Spinal cord (tissue), 10 donors: ENCODE measurements around the gene GLYR1. TPM values are rescaled to one million over a fixed set of nuclear protein-coding genes. Genes with fewer than 3 reads are reported as not detected.

ENCODE experiments used
- DNase-seq, 6 donors: peaks; one replicate each; pipeline versions ENCODE4 v3.0.0 to v3.0.0-alpha.2; 2013 to 2015; ENCODE audit warnings: low spot score in 6 of 6, low read depth in 4 of 6
- H3K27ac ChIP-seq: one replicate; pipeline ENCODE4 v1.5.1; 2013; ENCODE audit warnings: low read depth, low read length, control low read depth
- H3K27me3 ChIP-seq: one replicate; pipeline ENCODE4 v1.6.1; 2013; ENCODE audit warnings: low read length; ENCODE audit not compliant: control insufficient read depth, insufficient read depth
- H3K36me3 ChIP-seq: one replicate; pipeline ENCODE4 v1.6.1; 2013; ENCODE audit warnings: low read length; ENCODE audit not compliant: control insufficient read depth, insufficient read depth
- H3K4me1 ChIP-seq: one replicate; pipeline ENCODE4 v1.6.1; 2013; ENCODE audit warnings: low read length; ENCODE audit not compliant: control insufficient read depth, insufficient read depth
- H3K4me3 ChIP-seq: one replicate; pipeline ENCODE4 v1.5.1; 2013; ENCODE audit warnings: low read depth, low read length, control low read depth
- H3K9me3 ChIP-seq: one replicate; pipeline ENCODE4 v1.6.1; 2013; ENCODE audit warnings: low read length; ENCODE audit not compliant: control insufficient read depth, insufficient read depth
- WGBS: methylation state at CpG from one replicate; pipeline ENCODE4 v1.1.5; 2013; ENCODE audit warnings: missing lambda C conversion rate; ENCODE audit not compliant: insufficient coverage; 5-methylcytosine and 5-hydroxymethylcytosine counted together
- polyA plus RNA-seq, 2 donors: library from polyadenylated mRNA; unstranded; fragments of 120-200 nt; gene quantifications; one replicate each; pipeline ENCODE4 v1.2.1, GENCODE V29; 2013; ENCODE audit not compliant: insufficient read length in 2 of 2
- total RNA-seq, 2 donors: library from RNA; depleted of rRNA in 1 of 2; stranded (reverse); fragments of 120-200 nt in 1 of 2; fragments of >200 nt in 1 of 2; gene quantifications; one replicate each; pipeline versions ENCODE4 v1.2.3 to v1.2.4, GENCODE V29; 2013 to 2014
- donor health status: healthy.

Gene GLYR1
- total and polyA plus RNA-seq, 4 donors: 52.5 to 134 (median 80.3) TPM

GRCh38 chr16:4891097-4891885 lies 44.2 kb upstream of the GLYR1 start:
- Histone ChIP-seq H3K27me3 (no peaks in the 10 kb centered on the region), H3K4me1 (peaks cover 18% of the 10 kb centered on the region), H3K27ac (no peak overlapping the region), H3K4me3 (no peak overlapping the region), H3K36me3 (peaks cover 58% of the 10 kb centered on the region), H3K9me3 (no peaks in the 10 kb centered on the region)
- 85% methylated on average over 13 of the region's 16 CpGs for WGBS
- DNase-seq: no peak

DNA sequence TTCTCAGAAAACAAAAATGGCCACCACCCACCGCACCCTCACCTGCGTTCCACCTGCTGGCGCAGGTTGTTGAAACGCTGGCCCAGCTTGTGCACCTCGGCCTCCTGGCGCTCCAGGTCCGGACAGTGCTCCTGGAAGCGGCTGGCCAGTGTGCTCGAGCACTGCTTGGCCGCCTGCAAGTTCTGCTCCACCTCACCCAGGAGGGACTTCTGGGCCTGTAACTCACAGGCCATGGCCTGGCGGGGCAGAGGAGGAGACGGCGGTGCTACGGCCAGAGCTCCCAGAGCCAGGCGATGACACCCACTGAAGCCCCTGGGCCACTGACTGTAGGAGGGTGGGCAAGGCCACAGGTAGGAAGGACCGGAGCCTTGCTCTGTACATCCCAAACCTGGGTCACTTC lies 43.6 kb upstream of the GLYR1 start:
- no peak for DNase-seq
- Histone ChIP-seq H3K4me3 (no peak overlapping the region), H3K9me3 (no peaks in the 10 kb centered on the region), H3K36me3 (peaks cover 59% of the 10 kb centered on the region), H3K4me1 (peaks cover 18% of the 10 kb centered on the region), H3K27me3 (no peaks in the 10 kb centered on the region), H3K27ac (no peak overlapping the region)
- WGBS: 91% methylated on average over 16 of the region's 16 CpGs

DNA sequence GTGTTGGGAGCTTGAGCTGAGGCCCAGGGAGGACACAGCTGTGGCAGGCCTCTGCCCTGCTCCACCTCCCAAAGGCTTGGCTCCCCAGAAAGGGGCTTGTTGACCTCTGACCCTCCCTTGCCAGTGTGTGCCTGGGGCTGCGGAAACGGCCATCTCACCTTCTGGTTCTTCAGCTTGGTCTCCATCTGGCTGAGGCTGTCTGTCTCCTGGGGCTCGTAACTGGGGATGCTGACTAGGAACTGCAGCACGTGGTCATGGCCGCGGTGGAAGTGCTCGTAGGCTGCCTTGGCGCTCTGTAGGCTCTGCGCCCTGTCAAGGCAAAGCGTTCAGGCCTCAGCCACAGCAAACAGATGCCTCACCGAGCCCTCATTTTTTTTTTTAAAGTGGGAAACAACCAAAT lies 42.9 kb upstream of the GLYR1 start:
- H3K4me1 ChIP-seq: peaks cover 18% of the 10 kb centered on the region
- WGBS: 84% methylated on average over 6 of the region's 11 CpGs
- H3K36me3 ChIP-seq: peaks cover 59% of the 10 kb centered on the region
- no peak overlapping the region for H3K4me3 ChIP-seq
- H3K27me3 ChIP-seq: no peaks in the 10 kb centered on the region
- peak in 1 of 6 donors; percentile 19 for DNase-seq
- no peak overlapping the region for H3K27ac ChIP-seq
- H3K9me3 ChIP-seq: no peaks in the 10 kb centered on the region

- Histone ChIP-seq H3K4me1 (peaks cover 18% of the 10 kb centered on the region), H3K9me3 (no peaks in the 10 kb centered on the region), H3K27me3 (no peaks in the 10 kb centered on the region), H3K27ac (no peak overlapping the region), H3K4me3 (no peak overlapping the region), H3K36me3 (peaks cover 74% of the 10 kb centered on the region)
- WGBS: 72% methylated on average over 6 of the region's 9 CpGs
- no peak for DNase-seq
These were observed 41.5 kb upstream of the GLYR1 start for GRCh38 chr16:4888428-4889135.

- Histone ChIP-seq H3K9me3 (no peaks in the 10 kb centered on the region), H3K27ac (no peak overlapping the region), H3K36me3 (peaks cover 79% of the 10 kb centered on the region), H3K4me1 (no peaks in the 10 kb centered on the region), H3K4me3 (no peak overlapping the region), H3K27me3 (no peaks in the 10 kb centered on the region)
- WGBS: 82% methylated on average over 3 of the region's 5 CpGs
- no peak for DNase-seq
These were observed 39.1 kb upstream of the GLYR1 start for GRCh38 chr16:4886151-4886550.

DNA sequence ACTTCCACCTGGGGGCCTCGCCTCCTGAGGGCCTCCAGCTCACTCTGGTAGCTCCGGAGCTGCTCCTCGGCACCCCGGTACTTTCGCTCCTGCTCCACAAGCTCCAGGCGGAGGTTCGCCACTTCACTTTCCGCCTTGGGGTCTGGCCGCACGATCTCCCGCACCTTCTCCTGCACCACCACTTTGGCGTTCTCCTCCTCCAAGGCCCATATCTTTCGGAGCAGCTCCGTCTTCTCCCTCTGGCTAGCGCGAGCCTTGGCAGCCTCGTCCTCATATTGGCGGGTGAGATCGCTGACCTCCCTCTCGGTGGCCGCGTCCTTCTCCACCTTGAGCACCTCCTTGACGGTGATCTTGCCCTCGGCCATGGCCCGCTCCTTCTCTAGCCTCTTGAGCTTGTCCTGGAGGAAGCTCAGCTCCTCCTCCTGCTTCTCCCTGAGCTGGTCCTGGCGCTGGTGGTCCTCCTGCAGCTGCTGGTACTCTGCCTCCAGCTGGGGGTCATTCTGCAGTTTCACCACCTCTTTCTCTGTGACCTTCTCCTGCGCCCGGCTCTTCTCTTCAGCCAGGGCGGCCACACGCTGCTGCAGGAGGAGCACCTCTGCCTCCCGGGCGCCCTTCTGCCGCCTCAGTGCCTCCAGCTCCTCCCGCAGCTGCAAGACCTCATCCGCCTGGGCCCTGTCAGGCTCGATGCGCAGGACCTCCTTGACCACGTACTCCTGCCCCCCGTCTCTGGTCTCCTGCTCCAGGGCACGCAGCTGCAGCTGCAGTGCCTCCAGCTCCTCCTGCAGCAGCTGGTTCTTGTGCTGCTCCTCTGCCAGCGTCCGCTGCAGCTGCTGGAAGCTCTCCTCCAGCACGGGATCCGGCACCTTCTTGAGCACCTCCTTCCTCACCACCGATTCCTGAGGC lies 38.1 kb upstream of the GLYR1 start:
- H3K4me3 ChIP-seq: no peak overlapping the region
- peaks cover 77% of the 10 kb centered on the region for H3K36me3 ChIP-seq
- no peak overlapping the region for H3K27ac ChIP-seq
- no peaks in the 10 kb centered on the region for H3K27me3 ChIP-seq
- H3K9me3 ChIP-seq: no peaks in the 10 kb centered on the region
- WGBS: 94% methylated on average over 45 of the region's 45 CpGs
- no peak for DNase-seq
- H3K4me1 ChIP-seq: no peaks in the 10 kb centered on the region

DNA sequence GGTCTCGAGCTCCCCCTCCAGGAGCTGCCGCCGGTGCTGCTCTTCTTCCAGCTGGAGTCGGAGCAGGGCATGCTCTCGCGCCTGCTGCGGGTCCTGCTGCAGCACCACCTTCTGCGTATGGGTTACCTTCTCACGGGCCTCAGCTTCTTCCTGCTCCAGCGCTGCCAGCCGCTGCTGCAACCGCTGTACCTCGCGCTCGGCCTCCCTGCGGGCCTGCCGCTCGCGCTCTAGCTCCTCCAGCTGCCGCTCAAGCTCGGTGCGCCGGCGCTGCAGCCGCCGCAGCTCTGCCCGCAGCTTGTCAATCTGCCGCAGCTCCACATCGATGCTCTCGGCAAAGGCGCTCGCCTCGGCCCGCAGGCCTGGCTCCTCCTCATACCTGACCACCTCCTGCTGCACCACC lies 37.1 kb upstream of the GLYR1 start:
- Histone ChIP-seq H3K27ac (no peak overlapping the region), H3K4me3 (no peak overlapping the region), H3K9me3 (no peaks in the 10 kb centered on the region), H3K4me1 (no peaks in the 10 kb centered on the region), H3K36me3 (peaks cover 77% of the 10 kb centered on the region), H3K27me3 (no peaks in the 10 kb centered on the region)
- DNase-seq: no peak
- WGBS: 94% methylated on average over 34 of the region's 34 CpGs

- H3K27ac ChIP-seq: no peak overlapping the region
- 96% methylated on average over 25 of the region's 25 CpGs for WGBS
- H3K36me3 ChIP-seq: peaks cover 78% of the 10 kb centered on the region
- no peaks in the 10 kb centered on the region for H3K4me1 ChIP-seq
- no peaks in the 10 kb centered on the region for H3K9me3 ChIP-seq
- no peak overlapping the region for H3K4me3 ChIP-seq
- H3K27me3 ChIP-seq: no peaks in the 10 kb centered on the region
- no peak for DNase-seq
These were observed 36.4 kb upstream of the GLYR1 start for GRCh38 chr16:4883501-4883900.

DNA sequence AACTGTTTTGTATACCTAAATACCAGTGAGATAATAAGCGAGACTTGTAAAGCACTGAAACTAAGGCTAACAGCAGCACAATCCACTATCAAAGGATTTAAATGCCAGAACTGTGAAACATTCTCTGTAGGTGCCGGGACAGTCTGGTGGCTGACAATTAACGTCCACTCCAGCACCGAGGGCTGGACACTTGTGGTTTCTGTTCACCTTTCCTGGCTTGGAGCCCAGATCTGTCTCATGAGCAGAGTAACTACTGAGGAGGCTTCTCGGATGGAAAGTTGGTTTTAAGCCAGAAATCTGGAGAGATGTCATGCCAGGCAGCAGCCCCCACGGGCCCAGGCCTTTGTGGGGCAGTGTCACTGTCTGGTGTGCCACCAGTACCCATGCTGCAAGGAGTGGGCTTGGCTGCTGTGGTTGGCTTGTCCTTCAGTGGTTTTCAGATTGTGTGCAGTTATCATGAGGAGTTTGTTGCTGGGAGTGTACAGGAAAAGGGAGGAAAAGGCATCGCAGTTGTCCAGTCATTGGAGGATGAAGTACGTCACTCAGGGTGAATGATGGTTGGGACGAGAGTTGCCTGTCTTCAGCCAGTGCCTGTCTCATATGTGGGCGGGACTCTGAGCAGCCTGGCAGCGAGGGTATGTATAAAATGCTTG lies 35.7 kb upstream of the GLYR1 start:
- no peaks in the 10 kb centered on the region for H3K9me3 ChIP-seq
- H3K4me1 ChIP-seq: no peaks in the 10 kb centered on the region
- H3K27ac ChIP-seq: no peak overlapping the region
- H3K36me3 ChIP-seq: peaks cover 78% of the 10 kb centered on the region
- DNase-seq: peak in 2 of 6 donors; percentile 21 to 47
- no peaks in the 10 kb centered on the region for H3K27me3 ChIP-seq
- 66% methylated on average over 10 of the region's 11 CpGs for WGBS
- no peak overlapping the region for H3K4me3 ChIP-seq
